PC-3 (cell line): Measurements from ENCODE around the gene CRYBB2. TPM values are rescaled to one million over a fixed set of nuclear protein-coding genes. Genes with fewer than 3 reads are reported as not detected.

ENCODE experiments used
- ATAC-seq: fragments of 200-7000 bp; cut with Tn5 transposase; 2 replicates; pipeline ENCODE4 v1.9.1; 2020; ENCODE audit warnings: mild to moderate bottlenecking, moderate library complexity
- BruUV-seq: library from RNA; stranded (reverse); fragments of 400-500 nt; replicated peaks from 2 replicates; lab custom pipeline; 2021; lab: Mats Ljungman, UMichigan
- CTCF ChIA-PET: fragments of 300-600 bp; sonication (Branson Sonifier 250); formaldehyde crosslinking; loops from one replicate; lab custom pipeline; 2022; ENCODE audit warnings: antibody characterized with exemption; lab: Charles Lee
- POLR2A ChIA-PET: fragments of 300-600 bp; sonication (Branson Sonifier 250); formaldehyde crosslinking; loops from one replicate; lab custom pipeline; 2022; ENCODE audit warnings: antibody characterized with exemption; ENCODE audit not compliant: unreplicated experiment; lab: Charles Lee
- DNase-seq: peaks from one replicate; pipeline ENCODE4 v3.0.0-alpha.2; 2015
- H2AFZ ChIP-seq: fragments of 300-600 bp; sonication (generic); 2 replicates; pipeline ENCODE4 v1.6.0; 2016; ENCODE audit warnings: antibody characterized with exemption, low read length
- H3F3A ChIP-seq: fragments of 300-600 bp; sonication (generic); one replicate; pipeline ENCODE4 v1.6.0; 2017; ENCODE audit warnings: antibody characterized with exemption, low read length, control low read depth, mild to moderate bottlenecking; ENCODE audit not compliant: unreplicated experiment
- H3K27ac ChIP-seq: fragments of 300-600 bp; sonication (generic); 2 replicates; pipeline ENCODE4 v1.5.1; 2016; ENCODE audit warnings: mild to moderate bottlenecking, low read length
- H3K27me3 ChIP-seq: fragments of 300-600 bp; sonication (generic); 2 replicates; pipeline ENCODE4 v1.6.1; 2016; ENCODE audit warnings: low read length, mixed read lengths
- H3K36me3 ChIP-seq: fragments of 300-600 bp; sonication (generic); 2 replicates; pipeline ENCODE4 v1.6.1; 2016; ENCODE audit warnings: low read depth, mixed run types, low read length, mixed read lengths
- H3K4me1 ChIP-seq: fragments of 300-600 bp; sonication (generic); 2 replicates; pipeline ENCODE4 v1.5.1; 2016; ENCODE audit warnings: low read length; ENCODE audit not compliant: insufficient read depth
- H3K4me2 ChIP-seq: fragments of 300-600 bp; sonication (generic); 2 replicates; pipeline ENCODE4 v1.6.0; 2016; ENCODE audit warnings: low read length
- H3K4me3 ChIP-seq: fragments of 300-600 bp; sonication (generic); 2 replicates; pipeline ENCODE4 v1.5.1; 2016; ENCODE audit warnings: mild to moderate bottlenecking, low read length, mixed read lengths
- H3K79me2 ChIP-seq: fragments of 300-600 bp; sonication (generic); 2 replicates; pipeline ENCODE4 v1.6.1; 2017; ENCODE audit warnings: low read length, mixed read lengths
- H3K9ac ChIP-seq: fragments of 300-600 bp; sonication (generic); 2 replicates; pipeline ENCODE4 v1.6.0; 2016; ENCODE audit warnings: mild to moderate bottlenecking, low read length
- H3K9me2 ChIP-seq: fragments of 300-600 bp; sonication (generic); replicated peaks from 2 replicates; pipeline ENCODE4 v1.6.1; 2016; ENCODE audit warnings: mixed run types, low read length, mixed read lengths
- H3K9me3 ChIP-seq: fragments of 300-600 bp; sonication (generic); 2 replicates; pipeline ENCODE4 v1.6.1; 2016; ENCODE audit warnings: low read length, mixed read lengths
- H4K20me1 ChIP-seq: fragments of 300-600 bp; sonication (generic); 2 replicates; pipeline ENCODE4 v1.6.1; 2016; ENCODE audit warnings: low read length, mixed read lengths
- EZH2 ChIP-seq: fragments of 300-600 bp; sonication (generic); IDR thresholded peaks from one replicate; pipeline ENCODE4 v1.6.1; 2017; ENCODE audit warnings: antibody characterized with exemption, mild to moderate bottlenecking, low read length; ENCODE audit not compliant: unreplicated experiment
- EZH2phosphoT487 ChIP-seq: fragments of 300-600 bp; sonication (generic); IDR thresholded peaks from 2 replicates; pipeline ENCODE4 v1.6.1; 2018; ENCODE audit warnings: mild to moderate bottlenecking, antibody characterized with exemption, low read length, borderline replicate concordance
- intact Hi-C: fragments of 100-400 bp; cut with micrococcal nuclease; formaldehyde crosslinking; loops from 2 replicates; pipeline ENCODE4 v1.9.0; 2023
- total RNA-seq: library from RNA; depleted of rRNA; stranded (reverse); fragments of >200 nt; gene quantifications from 2 replicates; pipeline ENCODE4 v1.2.3, GENCODE V29; 2014
- TF ChIP-seq, protein P1 (sequence below): fragments of 300-600 bp; sonication (generic); conservative IDR thresholded peaks from 2 replicates; pipeline ENCODE4 v1.5.1; 2017; ENCODE audit warnings: antibody characterized with exemption, low read depth, mild to moderate bottlenecking, low read length

Gene CRYBB2
- total RNA-seq, 1 experiment from 2014 or later = not detected

DNA sequence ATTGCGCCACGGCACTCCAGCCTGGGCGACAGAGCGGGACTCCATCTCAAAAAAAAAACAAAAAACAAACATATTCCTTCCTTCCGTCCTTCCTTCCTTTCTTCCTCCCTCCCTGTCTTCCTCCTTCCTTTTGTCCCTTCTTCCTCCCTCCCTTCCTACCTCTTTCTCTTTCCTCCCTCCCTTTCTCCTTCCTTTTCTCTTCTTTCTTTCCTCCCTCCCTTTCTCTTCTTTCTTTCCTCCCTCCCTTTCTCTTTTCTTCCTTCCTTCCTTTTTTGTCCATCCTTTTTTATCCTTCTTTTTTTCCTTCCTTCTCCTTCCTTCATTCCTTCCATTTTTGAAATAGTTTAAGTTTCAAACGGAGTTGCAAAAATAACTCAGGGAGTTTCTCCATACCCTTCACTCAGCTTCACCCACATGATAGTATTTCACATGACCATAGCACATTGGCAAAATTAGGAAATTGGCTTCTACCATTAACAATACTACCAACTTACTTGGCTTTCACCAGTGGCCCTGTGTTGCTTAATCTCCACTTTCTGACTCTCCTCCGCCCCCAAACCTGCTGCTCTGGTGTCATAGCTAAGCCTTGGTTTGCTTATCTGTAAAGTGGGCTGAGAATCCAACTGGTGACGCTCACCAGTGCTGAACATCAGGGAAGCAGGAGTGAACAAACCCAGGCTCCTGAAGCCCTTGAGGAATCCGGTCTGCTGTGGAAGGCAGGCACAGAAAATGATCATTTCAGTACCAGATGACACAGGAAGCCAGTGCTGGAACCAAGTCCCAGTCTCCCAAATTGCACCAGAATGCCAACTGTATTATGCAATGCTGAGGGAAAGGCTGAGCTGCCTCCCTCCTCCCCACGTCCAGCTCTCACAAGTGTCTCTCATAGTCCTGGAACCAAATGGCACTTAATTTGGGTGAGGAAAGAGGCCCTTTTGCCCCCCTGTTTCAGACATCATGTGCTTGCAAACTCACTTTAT is 37.0 kb upstream of the CRYBB2 start:
- Histone ChIP-seq H2AFZ (no peak overlapping the region), H3K27me3 (no peaks in the 10 kb centered on the region), H3K9me2 (no peaks in the 10 kb centered on the region), H3K36me3 (no peaks in the 10 kb centered on the region; the same call in 1 of the 2 replicates), H3K79me2 (no peaks in the 10 kb centered on the region), H3F3A (no peaks in the 10 kb centered on the region), H4K20me1 (no peaks in the 10 kb centered on the region), H3K4me1 (no peaks in the 10 kb centered on the region), H3K4me3 (no peak overlapping the region), H3K27ac (no peak overlapping the region), H3K9me3 (no peaks in the 10 kb centered on the region), H3K9ac (no peak overlapping the region), H3K4me2 (no peak overlapping the region)
- TF ChIP-seq, protein P1, sequence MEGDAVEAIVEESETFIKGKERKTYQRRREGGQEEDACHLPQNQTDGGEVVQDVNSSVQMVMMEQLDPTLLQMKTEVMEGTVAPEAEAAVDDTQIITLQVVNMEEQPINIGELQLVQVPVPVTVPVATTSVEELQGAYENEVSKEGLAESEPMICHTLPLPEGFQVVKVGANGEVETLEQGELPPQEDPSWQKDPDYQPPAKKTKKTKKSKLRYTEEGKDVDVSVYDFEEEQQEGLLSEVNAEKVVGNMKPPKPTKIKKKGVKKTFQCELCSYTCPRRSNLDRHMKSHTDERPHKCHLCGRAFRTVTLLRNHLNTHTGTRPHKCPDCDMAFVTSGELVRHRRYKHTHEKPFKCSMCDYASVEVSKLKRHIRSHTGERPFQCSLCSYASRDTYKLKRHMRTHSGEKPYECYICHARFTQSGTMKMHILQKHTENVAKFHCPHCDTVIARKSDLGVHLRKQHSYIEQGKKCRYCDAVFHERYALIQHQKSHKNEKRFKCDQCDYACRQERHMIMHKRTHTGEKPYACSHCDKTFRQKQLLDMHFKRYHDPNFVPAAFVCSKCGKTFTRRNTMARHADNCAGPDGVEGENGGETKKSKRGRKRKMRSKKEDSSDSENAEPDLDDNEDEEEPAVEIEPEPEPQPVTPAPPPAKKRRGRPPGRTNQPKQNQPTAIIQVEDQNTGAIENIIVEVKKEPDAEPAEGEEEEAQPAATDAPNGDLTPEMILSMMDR = no peak
- TF ChIP-seq EZH2 (no peak), EZH2phosphoT487 (no peak)
- CTCF ChIA-PET = interaction anchor here (0.7 kb wide), 1 partner anchor 1262 kb away, joined by 11 read pairs; no protein-coding TSS in a partner anchor
- POLR2A ChIA-PET = no interaction called here
- intact Hi-C loops = no loop called here
- DNase-seq (no peak), ATAC-seq (no peak)
- no TSS peak for BruUV-seq

DNA sequence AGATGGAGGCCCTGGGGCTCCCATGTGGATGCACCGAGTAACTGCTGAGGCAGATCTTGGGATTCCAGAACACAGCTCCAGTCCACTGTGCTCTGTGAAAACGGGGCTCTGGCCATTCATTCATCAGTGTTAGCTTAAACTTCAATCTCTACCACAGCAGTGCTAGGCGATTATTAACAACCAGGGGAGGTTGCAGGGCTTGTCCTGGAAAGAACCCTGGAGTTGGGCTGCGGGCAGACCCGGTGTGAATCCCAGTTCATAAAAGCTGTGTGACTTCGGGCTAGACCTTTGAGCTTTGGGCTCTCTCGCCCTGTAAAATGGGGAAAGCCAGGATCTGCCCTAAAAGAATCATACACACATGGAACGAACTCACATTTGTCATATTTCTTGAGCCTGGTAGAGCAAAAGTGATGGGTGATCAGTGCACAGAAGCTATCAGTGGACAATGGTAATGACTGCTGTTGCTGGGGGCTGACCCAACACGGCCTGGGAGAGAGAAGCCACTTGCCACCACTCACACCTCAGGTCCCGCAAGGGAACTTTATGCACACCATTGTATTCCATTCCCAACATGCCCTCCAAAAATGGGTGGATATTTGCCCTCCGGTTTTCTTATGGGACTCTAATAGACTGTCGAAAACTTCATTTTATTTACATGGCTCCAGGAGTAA is 35.4 kb upstream of the CRYBB2 start:
- ChIA-PET CTCF (no interaction called here), POLR2A (no interaction called here)
- TF ChIP-seq EZH2phosphoT487 (no peak), EZH2 (no peak)
- TF ChIP-seq, protein P1 = no peak
- no TSS peak for BruUV-seq
- H3K9me2 ChIP-seq = no peaks in the 10 kb centered on the region
- DNase-seq = no peak
- no peaks in the 10 kb centered on the region; the same call in 1 of the 2 replicates for H3K36me3 ChIP-seq
- H3F3A ChIP-seq = no peaks in the 10 kb centered on the region
- intact Hi-C loops = no loop called here
- H3K27me3 ChIP-seq = no peaks in the 10 kb centered on the region
- no peaks in the 10 kb centered on the region for H3K9me3 ChIP-seq
- no peak overlapping the region for H3K27ac ChIP-seq
- no peak overlapping the region for H3K9ac ChIP-seq
- H3K4me1 ChIP-seq = no peaks in the 10 kb centered on the region
- H2AFZ ChIP-seq = no peak overlapping the region
- no peak for ATAC-seq
- no peaks in the 10 kb centered on the region for H3K79me2 ChIP-seq
- H4K20me1 ChIP-seq = no peaks in the 10 kb centered on the region
- no peak overlapping the region for H3K4me2 ChIP-seq
- H3K4me3 ChIP-seq = no peak overlapping the region
